Endodermal cell (in vitro differentiated cells): ENCODE measurements around the gene PRKAA2. TPM values are rescaled to one million over a fixed set of nuclear protein-coding genes. Genes with fewer than 3 reads are reported as not detected.

Experiments
- DNase-seq: peaks from one replicate; pipeline ENCODE4 v3.0.0-alpha.2; 2017
- H3K27ac ChIP-seq: 2 replicates; pipeline ENCODE4 v1.5.1; 2013; ENCODE audit warnings: mild to moderate bottlenecking, low read depth, low read length, moderate library complexity
- H3K27me3 ChIP-seq: 2 replicates; pipeline ENCODE4 v1.6.1; 2013; ENCODE audit warnings: mild to moderate bottlenecking, low read length, moderate library complexity; ENCODE audit not compliant: insufficient read depth, control insufficient read depth, poor library complexity, severe bottlenecking
- H3K36me3 ChIP-seq: 2 replicates; pipeline ENCODE4 v1.7.0; 2013; ENCODE audit warnings: mild to moderate bottlenecking, low read length, moderate library complexity; ENCODE audit not compliant: control insufficient read depth, insufficient read depth
- H3K4me1 ChIP-seq: one replicate; pipeline ENCODE4 v1.7.0; 2013; ENCODE audit warnings: low read length; ENCODE audit not compliant: control insufficient read depth, insufficient read depth
- H3K4me3 ChIP-seq: 2 replicates; pipeline ENCODE4 v1.5.1; 2013; ENCODE audit warnings: mild to moderate bottlenecking, low read length, moderate library complexity
- H3K9ac ChIP-seq: 2 replicates; pipeline ENCODE4 v1.6.1; 2013; ENCODE audit warnings: mild to moderate bottlenecking, low read length, moderate library complexity; ENCODE audit not compliant: poor library complexity, severe bottlenecking; ENCODE audit errors: extremely low read depth
- H3K9me3 ChIP-seq: 2 replicates; pipeline ENCODE4 v1.6.1; 2013; ENCODE audit warnings: mild to moderate bottlenecking, low read length, moderate library complexity; ENCODE audit not compliant: control insufficient read depth
- H3K27ac Mint-ChIP-seq: 2 replicates; pipeline ENCODE4 v1.8.0; 2020; ENCODE audit warnings: mixed read lengths
- H3K27me3 Mint-ChIP-seq: 2 replicates; pipeline ENCODE4 v1.8.0; 2021; ENCODE audit warnings: mild to moderate bottlenecking, mixed read lengths; ENCODE audit not compliant: insufficient read depth
- H3K36me3 Mint-ChIP-seq: 2 replicates; pipeline ENCODE4 v1.8.0; 2020; ENCODE audit warnings: low read depth, mixed read lengths
- H3K4me1 Mint-ChIP-seq: 2 replicates; pipeline ENCODE4 v1.8.0; 2020; ENCODE audit warnings: mixed read lengths
- H3K4me3 Mint-ChIP-seq: 2 replicates; pipeline ENCODE4 v1.8.0; 2020; ENCODE audit warnings: mild to moderate bottlenecking, moderate library complexity, mixed read lengths
- H3K9me3 Mint-ChIP-seq: 2 replicates; pipeline ENCODE4 v1.8.0; 2020; ENCODE audit warnings: mild to moderate bottlenecking, mixed read lengths
- WGBS, 2 experiments: methylation state at CpG; one replicate each; pipeline versions ENCODE4 v1.1.5 to v1.1.7; 2013; ENCODE audit warnings: missing lambda C conversion rate in 2 of 2, mixed read lengths in 1 of 2; ENCODE audit not compliant: insufficient coverage in 1 of 2, insufficient read length in 1 of 2; 5-methylcytosine and 5-hydroxymethylcytosine counted together
- total RNA-seq, 2 donors: library from RNA; stranded (reverse); fragmentation: NEBNext Ultra II Directional in 1 of 2; extraction: Animal tissue kit (Norgen Biotek cat#: 25700) in 1 of 2; gene quantifications; 2 replicates in 1 of 2; 3 replicates in 1 of 2; pipeline ENCODE4 v1.2.1, GENCODE V29; 2021
- TF ChIP-seq, protein P1 (sequence below): fragments of 200-600 bp; sonication (generic); conservative IDR thresholded peaks from 2 replicates; pipeline ENCODE4 v1.5.0; 2021; ENCODE audit warnings: antibody characterized with exemption, mild to moderate bottlenecking

The PRKAA2 gene
- total RNA-seq, 2 donors from 2014 or later, result 4.7 to 15.3 TPM

DNA sequence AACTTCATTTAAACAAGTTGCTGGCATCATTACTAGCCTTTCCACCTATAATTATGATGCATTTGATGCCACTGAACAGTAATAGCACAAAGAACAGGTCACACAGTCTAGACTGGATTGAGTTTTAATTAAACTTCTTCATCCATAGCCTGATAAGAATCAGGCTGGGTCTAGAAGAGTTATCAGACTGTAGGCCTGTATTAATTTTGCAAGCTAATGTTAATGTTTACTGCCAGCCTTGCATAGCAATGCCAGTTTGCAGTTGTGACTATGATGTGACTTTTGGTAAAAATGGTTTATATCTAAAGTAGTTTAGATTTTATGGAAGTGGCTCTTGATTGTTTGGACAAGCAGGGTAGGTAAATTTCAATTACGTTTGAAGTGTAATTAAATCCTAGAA, 68.0 kb downstream of the PRKAA2 start:
- DNase-seq, result no peak
- H3K4me3 Mint-ChIP-seq, result no peak overlapping the region
- TF ChIP-seq, protein P1, sequence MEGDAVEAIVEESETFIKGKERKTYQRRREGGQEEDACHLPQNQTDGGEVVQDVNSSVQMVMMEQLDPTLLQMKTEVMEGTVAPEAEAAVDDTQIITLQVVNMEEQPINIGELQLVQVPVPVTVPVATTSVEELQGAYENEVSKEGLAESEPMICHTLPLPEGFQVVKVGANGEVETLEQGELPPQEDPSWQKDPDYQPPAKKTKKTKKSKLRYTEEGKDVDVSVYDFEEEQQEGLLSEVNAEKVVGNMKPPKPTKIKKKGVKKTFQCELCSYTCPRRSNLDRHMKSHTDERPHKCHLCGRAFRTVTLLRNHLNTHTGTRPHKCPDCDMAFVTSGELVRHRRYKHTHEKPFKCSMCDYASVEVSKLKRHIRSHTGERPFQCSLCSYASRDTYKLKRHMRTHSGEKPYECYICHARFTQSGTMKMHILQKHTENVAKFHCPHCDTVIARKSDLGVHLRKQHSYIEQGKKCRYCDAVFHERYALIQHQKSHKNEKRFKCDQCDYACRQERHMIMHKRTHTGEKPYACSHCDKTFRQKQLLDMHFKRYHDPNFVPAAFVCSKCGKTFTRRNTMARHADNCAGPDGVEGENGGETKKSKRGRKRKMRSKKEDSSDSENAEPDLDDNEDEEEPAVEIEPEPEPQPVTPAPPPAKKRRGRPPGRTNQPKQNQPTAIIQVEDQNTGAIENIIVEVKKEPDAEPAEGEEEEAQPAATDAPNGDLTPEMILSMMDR, result no peak
- no peaks in the 10 kb centered on the region for H3K36me3 Mint-ChIP-seq
- no peaks in the 10 kb centered on the region for H3K9me3 ChIP-seq
- H3K36me3 ChIP-seq, result no peaks in the 10 kb centered on the region
- no peaks in the 10 kb centered on the region for H3K4me1 ChIP-seq
- no peaks in the 10 kb centered on the region for H3K27me3 Mint-ChIP-seq
- no peaks in the 10 kb centered on the region for H3K9me3 Mint-ChIP-seq
- H3K27ac Mint-ChIP-seq, result no peak overlapping the region
- peaks cover 12% of the 10 kb centered on the region for H3K4me1 Mint-ChIP-seq
- 97 to 100% methylated on average over 1 of the region's 1 CpG for WGBS, 2 experiments
- no peak overlapping the region for H3K9ac ChIP-seq
- no peak overlapping the region for H3K4me3 ChIP-seq
- no peak overlapping the region for H3K27ac ChIP-seq
- no peaks in the 10 kb centered on the region for H3K27me3 ChIP-seq

DNA sequence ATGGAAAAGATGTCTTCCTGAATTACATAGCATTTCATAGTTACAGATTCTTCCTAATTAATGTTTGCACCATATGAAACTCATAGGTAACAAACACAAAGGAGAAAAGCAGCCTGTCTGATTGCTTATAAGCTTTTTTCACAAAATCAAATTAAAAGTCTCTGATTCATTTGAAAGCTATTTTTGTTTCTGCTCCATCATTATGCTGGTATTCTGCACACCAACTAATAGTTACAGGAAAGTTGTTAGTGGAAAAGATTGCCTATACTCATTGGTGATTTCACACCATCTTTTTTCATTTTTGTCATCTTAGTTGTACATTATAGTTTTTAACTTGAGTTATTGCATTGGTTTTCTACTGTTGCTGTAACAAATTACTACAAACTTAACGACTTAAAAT, 70.0 kb downstream of the PRKAA2 start:
- no peak for DNase-seq
- Mint-ChIP-seq H3K27me3 (no peaks in the 10 kb centered on the region), H3K36me3 (no peaks in the 10 kb centered on the region), H3K9me3 (no peaks in the 10 kb centered on the region), H3K4me3 (no peak overlapping the region), H3K27ac (no peak overlapping the region), H3K4me1 (peaks cover 2% of the 10 kb centered on the region)
- Histone ChIP-seq H3K9me3 (no peaks in the 10 kb centered on the region), H3K36me3 (no peaks in the 10 kb centered on the region), H3K9ac (no peak overlapping the region), H3K4me1 (no peaks in the 10 kb centered on the region), H3K27me3 (no peaks in the 10 kb centered on the region), H3K4me3 (no peak overlapping the region), H3K27ac (no peak overlapping the region)
- TF ChIP-seq, protein P1, result no peak
- WGBS, 2 experiments, result no CpG with 5 or more reads among the region's 1 CpG

DNA sequence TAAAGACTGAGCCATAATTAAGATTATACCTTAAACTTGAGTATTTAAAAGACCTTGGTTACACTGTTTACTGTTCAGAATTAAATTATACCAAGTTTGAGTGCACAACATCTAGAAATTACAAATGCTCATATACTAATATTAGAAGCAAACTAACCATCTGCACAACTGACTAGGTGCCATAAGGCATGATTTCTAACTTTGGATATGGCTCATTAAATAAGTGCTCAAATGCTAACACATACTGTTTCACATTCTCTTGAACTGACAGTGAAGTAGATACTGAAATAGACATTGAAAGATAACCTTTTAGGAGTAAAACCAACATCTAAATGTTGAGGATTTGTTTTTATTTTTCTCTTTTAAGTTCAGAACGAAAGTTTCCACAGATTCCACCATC, 74.1 kb downstream of the PRKAA2 start:
- Histone ChIP-seq H3K36me3 (no peaks in the 10 kb centered on the region), H3K9ac (no peak overlapping the region), H3K27ac (no peak overlapping the region), H3K4me1 (no peaks in the 10 kb centered on the region), H3K4me3 (no peak overlapping the region), H3K27me3 (no peaks in the 10 kb centered on the region), H3K9me3 (no peaks in the 10 kb centered on the region)
- Mint-ChIP-seq H3K4me1 (no peaks in the 10 kb centered on the region), H3K27me3 (no peaks in the 10 kb centered on the region), H3K4me3 (no peak overlapping the region), H3K27ac (no peak overlapping the region), H3K36me3 (no peaks in the 10 kb centered on the region), H3K9me3 (no peaks in the 10 kb centered on the region)
- no peak for DNase-seq
- TF ChIP-seq, protein P1, result no peak
- 83% methylated on average over 1 of the region's 1 CpG for WGBS, 2 experiments
